Neural cell (in vitro differentiated cells): ENCODE measurements around the gene DNM2. TPM values are rescaled to one million over a fixed set of nuclear protein-coding genes. Genes with fewer than 3 reads are reported as not detected.

ENCODE experiments used
- H2AFZ ChIP-seq: fragments of 200-600, 300-800 bp; sonication (generic), shearing (Covaris generic); 2 replicates; pipeline ENCODE4 v1.6.0; 2014; ENCODE audit warnings: low read depth, mild to moderate bottlenecking, antibody characterized with exemption, low read length, moderate library complexity
- H3F3A ChIP-seq: fragments of 200-600 bp; shearing (Covaris generic); 2 replicates; pipeline ENCODE4 v1.6.1; 2016; ENCODE audit warnings: mild to moderate bottlenecking, moderate library complexity, mixed read lengths, antibody characterized with exemption, low read length; ENCODE audit not compliant: insufficient read depth, poor library complexity, severe bottlenecking
- H3K27ac ChIP-seq: fragments of 200-600, 300-800 bp; sonication (generic), shearing (Covaris generic); 2 replicates; pipeline ENCODE4 v1.5.1; 2014; ENCODE audit warnings: mild to moderate bottlenecking, low read length, moderate library complexity
- H3K27me3 ChIP-seq: fragments of 300-800, 200-600 bp; sonication (generic), shearing (Covaris generic); 2 replicates; pipeline ENCODE4 v1.6.0; 2014; ENCODE audit warnings: mild to moderate bottlenecking, low read depth, low read length, moderate library complexity; ENCODE audit not compliant: insufficient read depth
- H3K36me3 ChIP-seq: fragments of 300-800, 200-600 bp; sonication (generic), shearing (Covaris generic); 2 replicates; pipeline ENCODE4 v1.5.1; 2014; ENCODE audit warnings: mild to moderate bottlenecking, antibody characterized with exemption, low read length, moderate library complexity; ENCODE audit not compliant: insufficient read depth
- H3K4me2 ChIP-seq: fragments of 300-800, 200-600 bp; sonication (generic), shearing (Covaris generic); 2 replicates; pipeline ENCODE4 v1.6.0; 2014; ENCODE audit warnings: mild to moderate bottlenecking, low read length
- H3K4me3 ChIP-seq: fragments of 300-800, 200-600 bp; sonication (generic), shearing (Covaris generic); 2 replicates; pipeline ENCODE4 v1.5.1; 2014; ENCODE audit warnings: mild to moderate bottlenecking, low read length, moderate library complexity
- H3K79me2 ChIP-seq: fragments of 200-600 bp; shearing (Covaris generic); replicated peaks from 2 replicates; pipeline ENCODE4 v1.6.0; 2014; ENCODE audit warnings: mild to moderate bottlenecking, low read length, moderate library complexity; ENCODE audit not compliant: insufficient read depth
- H3K9ac ChIP-seq: fragments of 300-800, 200-600 bp; sonication (generic), shearing (Covaris generic); 2 replicates; pipeline ENCODE4 v1.6.1; 2016; ENCODE audit warnings: mild to moderate bottlenecking, low read length, mixed read lengths
- H3K9me2 ChIP-seq: fragments of 200-600 bp; shearing (Covaris generic); 2 replicates; pipeline ENCODE4 v1.6.1; 2016; ENCODE audit warnings: mild to moderate bottlenecking, low read length, mixed read lengths; ENCODE audit not compliant: insufficient read depth
- H3K9me3 ChIP-seq: fragments of 200-600, 300-800 bp; sonication (generic), shearing (Covaris generic); 2 replicates; pipeline ENCODE4 v1.6.1; 2016; ENCODE audit warnings: mild to moderate bottlenecking, mixed run types, low read length, moderate library complexity, mixed read lengths
- H4K20me1 ChIP-seq: fragments of 200-600 bp; shearing (Covaris generic); 2 replicates; pipeline ENCODE4 v1.6.1; 2016; ENCODE audit warnings: mild to moderate bottlenecking, mixed run types; ENCODE audit not compliant: insufficient read depth
- CTCF ChIP-seq: fragments of 450-650 bp; IDR thresholded peaks from 2 replicates; pipeline ENCODE4 v1.5.1; 2014; ENCODE audit warnings: antibody characterized with exemption, mild to moderate bottlenecking, moderate library complexity; ENCODE audit not compliant: poor library complexity, severe bottlenecking
- EP300 ChIP-seq: fragments of 450-650 bp; conservative IDR thresholded peaks from 2 replicates; pipeline ENCODE4 v1.6.1; 2014; ENCODE audit warnings: antibody characterized with exemption, mild to moderate bottlenecking, moderate library complexity; ENCODE audit not compliant: poor library complexity, severe bottlenecking
- EZH2 ChIP-seq: fragments of 200-600, 300-800 bp; shearing (Covaris generic), sonication (generic); IDR thresholded peaks from 2 replicates; pipeline ENCODE4 v1.6.1; 2014; ENCODE audit warnings: antibody characterized with exemption, low read length, borderline replicate concordance, mild to moderate bottlenecking; ENCODE audit not compliant: insufficient read depth, poor library complexity, severe bottlenecking
- MXI1 ChIP-seq: fragments of 450-650 bp; conservative IDR thresholded peaks from 2 replicates; pipeline ENCODE4 v1.6.1; 2014; ENCODE audit warnings: antibody characterized with exemption, mild to moderate bottlenecking; ENCODE audit not compliant: poor library complexity, severe bottlenecking
- POLR2AphosphoS5 ChIP-seq: IDR thresholded peaks from 2 replicates; pipeline ENCODE4 v1.6.1; 2012
- RAD21 ChIP-seq: fragments of 450-650 bp; conservative IDR thresholded peaks from 2 replicates; pipeline ENCODE4 v1.6.1; 2014; ENCODE audit warnings: antibody characterized with exemption, mild to moderate bottlenecking, moderate library complexity
- REST ChIP-seq: IDR thresholded peaks from 2 replicates; pipeline ENCODE4 v1.6.1; 2012; ENCODE audit warnings: borderline replicate concordance
- SMC3 ChIP-seq: fragments of 450-650 bp; conservative IDR thresholded peaks from 2 replicates; pipeline ENCODE4 v1.6.1; 2014; ENCODE audit warnings: antibody characterized with exemption, mild to moderate bottlenecking, moderate library complexity; ENCODE audit not compliant: poor library complexity
- TAF1 ChIP-seq: IDR thresholded peaks from 2 replicates; pipeline ENCODE4 v1.6.1; 2012; ENCODE audit warnings: low read depth
- polyA plus RNA-seq: library from polyadenylated mRNA; depleted of rRNA; stranded (reverse); fragments of >200 nt; gene quantifications from 2 replicates; pipeline ENCODE4 v1.2.3, GENCODE V29; 2014

The DNM2 gene
- polyA plus RNA-seq, 1 donor from 2014 or later: 31.4 TPM

GRCh38 chr19:10695401-10696398, 22.2 kb upstream of the DNM2 start:
- peak overlapping the region; percentile 42 for H3K9ac ChIP-seq
- TF ChIP-seq REST (peak; percentile 90), POLR2AphosphoS5 (peak; percentile 38), TAF1 (no peak), EP300 (peak; percentile 23), EZH2 (no peak), SMC3 (peak; percentile 24), MXI1 (peak; percentile 87), CTCF (peak; percentile 29), RAD21 (no peak)
- no peaks in the 10 kb centered on the region for H4K20me1 ChIP-seq

GRCh38 chr19:10699650-10700335, 18.1 kb upstream of the DNM2 start:
- TF ChIP-seq SMC3 (no peak), REST (no peak), EP300 (no peak), RAD21 (peak; percentile 19), POLR2AphosphoS5 (no peak), TAF1 (no peak), EZH2 (no peak), MXI1 (no peak), CTCF (peak; percentile 32)
- Histone ChIP-seq H2AFZ (no peak overlapping the region), H3K4me3 (no peak overlapping the region), H4K20me1 (no peaks in the 10 kb centered on the region), H3K79me2 (no peaks in the 10 kb centered on the region), H3K9me3 (no peaks in the 10 kb centered on the region), H3K9ac (no peak overlapping the region), H3K27ac (no peak overlapping the region), H3F3A (no peaks in the 10 kb centered on the region), H3K4me2 (no peak overlapping the region), H3K27me3 (no peaks in the 10 kb centered on the region), H3K9me2 (no peaks in the 10 kb centered on the region), H3K36me3 (no peaks in the 10 kb centered on the region)

More at GRCh38 chr19:10695401-10696398, 22.2 kb upstream of the DNM2 start:
- Histone ChIP-seq H3K27ac (peak overlapping the region; percentile 44), H3K9me3 (no peaks in the 10 kb centered on the region), H3F3A (no peaks in the 10 kb centered on the region), H3K36me3 (peaks cover 9% of the 10 kb centered on the region), H3K4me3 (peak overlapping the region; percentile 69), H2AFZ (peak overlapping the region; percentile 45), H3K4me2 (peak overlapping the region; percentile 59), H3K27me3 (no peaks in the 10 kb centered on the region), H3K79me2 (no peaks in the 10 kb centered on the region), H3K9me2 (no peaks in the 10 kb centered on the region)
